Panc1 (cell line): ENCODE data around the gene SERINC4. TPM values are rescaled to one million over a fixed set of nuclear protein-coding genes. Genes with fewer than 3 reads are reported as not detected.

Experiments used
- ATAC-seq: fragments of 200-7000 bp; cut with Tn5 transposase; 2 replicates; pipeline ENCODE4 v1.9.1; 2020; ENCODE audit warnings: mild to moderate bottlenecking, moderate library complexity
- BruUV-seq: library from RNA; stranded (reverse); fragments of 400-500 nt; replicated peaks from 2 replicates; lab custom pipeline; 2021; lab: Mats Ljungman, UMichigan
- CTCF ChIA-PET: fragments of 300-600 bp; sonication (Branson Sonifier 250); formaldehyde crosslinking; loops from one replicate; lab custom pipeline; 2022; ENCODE audit warnings: antibody characterized with exemption; lab: Charles Lee
- POLR2A ChIA-PET: fragments of 300-600 bp; sonication (Branson Sonifier 250); formaldehyde crosslinking; loops from one replicate; lab custom pipeline; 2022; ENCODE audit warnings: antibody characterized with exemption; lab: Charles Lee
- DNase-seq: peaks from one replicate; pipeline ENCODE4 v3.0.0-alpha.2; 2010; ENCODE audit warnings: low read depth, low spot score
- H3K27ac ChIP-seq: 2 replicates; pipeline ENCODE4 v1.5.1; 2011; ENCODE audit warnings: mild to moderate bottlenecking, low read length, inconsistent platforms
- H3K27me3 ChIP-seq: fragments of 200-500 bp; sonication (Bioruptor generic); 2 replicates; pipeline ENCODE4 v1.6.0; 2014; ENCODE audit warnings: low read length, inconsistent platforms; ENCODE audit not compliant: control insufficient read depth, insufficient read depth
- H3K36me3 ChIP-seq: fragments of 200-500 bp; sonication (Bioruptor generic); 2 replicates; pipeline ENCODE4 v1.5.1; 2014; ENCODE audit warnings: inconsistent platforms, mild to moderate bottlenecking, low read length, moderate library complexity; ENCODE audit not compliant: control insufficient read depth, insufficient read depth
- H3K4me1 ChIP-seq: 2 replicates; pipeline ENCODE4 v1.5.1; 2011; ENCODE audit warnings: inconsistent platforms, mild to moderate bottlenecking, low read length, moderate library complexity; ENCODE audit not compliant: control insufficient read depth, insufficient read depth
- H3K4me3 ChIP-seq, 2 experiments: 2 replicates each; pipeline ENCODE4 v1.5.1; 2011 to 2012; ENCODE audit warnings: low read depth in 2 of 2, low read length in 2 of 2, mild to moderate bottlenecking in 2 of 2, inconsistent platforms in 1 of 2, moderate library complexity in 1 of 2
- H3K9me3 ChIP-seq: fragments of 200-500 bp; sonication (Bioruptor generic); 2 replicates; pipeline ENCODE4 v1.5.1; 2014; ENCODE audit warnings: low read depth, mild to moderate bottlenecking, inconsistent platforms, low read length, moderate library complexity; ENCODE audit not compliant: control insufficient read depth, insufficient read depth
- CTCF ChIP-seq: fragments of 450-650 bp; IDR thresholded peaks from 2 replicates; pipeline ENCODE4 v1.5.1; 2017; ENCODE audit warnings: mild to moderate bottlenecking
- POLR2AphosphoS5 ChIP-seq: IDR thresholded peaks from 2 replicates; pipeline ENCODE4 v1.6.1; 2012; ENCODE audit warnings: mild to moderate bottlenecking, low read depth, low read length, moderate library complexity
- SIN3A ChIP-seq: IDR thresholded peaks from 2 replicates; pipeline ENCODE4 v1.6.1; 2012; ENCODE audit warnings: low read depth, mild to moderate bottlenecking, low read length, moderate library complexity, borderline replicate concordance; ENCODE audit not compliant: insufficient read depth
- TCF7L2 ChIP-seq: IDR thresholded peaks from 2 replicates; pipeline ENCODE4 v1.6.1; 2011; ENCODE audit warnings: mild to moderate bottlenecking, low read depth, low read length, inconsistent platforms
- in situ Hi-C: cut with HindIII; loops from 2 replicates; pipeline ENCODE4 v1.10.0; 2016; ENCODE audit warnings: low sequenced_read_pairs, low pct_unique_long_range_greater_than_20kb
- intact Hi-C: fragments of 100-400 bp; cut with micrococcal nuclease; formaldehyde crosslinking; loops from one replicate; pipeline ENCODE4 v1.10.0; 2022; ENCODE audit not compliant: unreplicated experiment
- total RNA-seq: library from RNA; stranded (reverse); gene quantifications from one replicate; pipeline ENCODE4 v1.2.1, GENCODE V29; 2021; ENCODE audit not compliant: unreplicated experiment
- TF ChIP-seq, protein P1 (sequence below), 2 experiments: IDR thresholded peaks; 2 replicates each; pipeline ENCODE4 v1.6.1; 2011 to 2012; ENCODE audit warnings: low read depth in 2 of 2, control low read depth in 1 of 2, low read length in 1 of 2, mild to moderate bottlenecking in 1 of 2, moderate library complexity in 1 of 2; ENCODE audit not compliant: insufficient read depth in 1 of 2

The SERINC4 gene
- total RNA-seq, 1 experiment from 2014 or later: not detected

GRCh38 chr15:43793647-43794046 is 6.4 kb downstream of the SERINC4 start:
- TSS peak; percentile 75 for BruUV-seq
- ATAC-seq: no peak
- intact Hi-C loops: no loop called here

GRCh38 chr15:43792761-43793476 is 7.1 kb downstream of the SERINC4 start:
- TF ChIP-seq POLR2AphosphoS5: no peak
- no peak for TF ChIP-seq TCF7L2
- TF ChIP-seq, protein P1, sequence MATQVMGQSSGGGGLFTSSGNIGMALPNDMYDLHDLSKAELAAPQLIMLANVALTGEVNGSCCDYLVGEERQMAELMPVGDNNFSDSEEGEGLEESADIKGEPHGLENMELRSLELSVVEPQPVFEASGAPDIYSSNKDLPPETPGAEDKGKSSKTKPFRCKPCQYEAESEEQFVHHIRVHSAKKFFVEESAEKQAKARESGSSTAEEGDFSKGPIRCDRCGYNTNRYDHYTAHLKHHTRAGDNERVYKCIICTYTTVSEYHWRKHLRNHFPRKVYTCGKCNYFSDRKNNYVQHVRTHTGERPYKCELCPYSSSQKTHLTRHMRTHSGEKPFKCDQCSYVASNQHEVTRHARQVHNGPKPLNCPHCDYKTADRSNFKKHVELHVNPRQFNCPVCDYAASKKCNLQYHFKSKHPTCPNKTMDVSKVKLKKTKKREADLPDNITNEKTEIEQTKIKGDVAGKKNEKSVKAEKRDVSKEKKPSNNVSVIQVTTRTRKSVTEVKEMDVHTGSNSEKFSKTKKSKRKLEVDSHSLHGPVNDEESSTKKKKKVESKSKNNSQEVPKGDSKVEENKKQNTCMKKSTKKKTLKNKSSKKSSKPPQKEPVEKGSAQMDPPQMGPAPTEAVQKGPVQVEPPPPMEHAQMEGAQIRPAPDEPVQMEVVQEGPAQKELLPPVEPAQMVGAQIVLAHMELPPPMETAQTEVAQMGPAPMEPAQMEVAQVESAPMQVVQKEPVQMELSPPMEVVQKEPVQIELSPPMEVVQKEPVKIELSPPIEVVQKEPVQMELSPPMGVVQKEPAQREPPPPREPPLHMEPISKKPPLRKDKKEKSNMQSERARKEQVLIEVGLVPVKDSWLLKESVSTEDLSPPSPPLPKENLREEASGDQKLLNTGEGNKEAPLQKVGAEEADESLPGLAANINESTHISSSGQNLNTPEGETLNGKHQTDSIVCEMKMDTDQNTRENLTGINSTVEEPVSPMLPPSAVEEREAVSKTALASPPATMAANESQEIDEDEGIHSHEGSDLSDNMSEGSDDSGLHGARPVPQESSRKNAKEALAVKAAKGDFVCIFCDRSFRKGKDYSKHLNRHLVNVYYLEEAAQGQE (IDR thresholded peaks at IDR 0.05; ENCODE audit: insufficient read depth in 1 of 2, low read depth in 2 of 2, low read length in 1 of 2): no peak
- TF ChIP-seq CTCF: no peak
- no peak for TF ChIP-seq SIN3A
- BruUV-seq: no TSS peak
- CTCF ChIA-PET: no interaction called here

More at GRCh38 chr15:43793647-43794046, 6.4 kb downstream of the SERINC4 start:
- TF ChIP-seq POLR2AphosphoS5: no peak
- TF ChIP-seq, protein P1 (IDR thresholded peaks at IDR 0.05; ENCODE audit: insufficient read depth in 1 of 2, low read depth in 2 of 2, low read length in 1 of 2): no peak
- TF ChIP-seq CTCF: no peak
- TF ChIP-seq SIN3A: no peak
- no peak for TF ChIP-seq TCF7L2
- ChIA-PET CTCF (no interaction called here), POLR2A (interaction anchor here (0.6 kb wide), 1 partner anchor 25 kb away, joined by 3 read pairs; no protein-coding TSS in a partner anchor)
- no peak for DNase-seq
- H3K36me3 ChIP-seq: peaks cover 9% of the 10 kb centered on the region
- H3K27ac ChIP-seq: peak overlapping the region; percentile 98
- no peaks in the 10 kb centered on the region for H3K9me3 ChIP-seq
- H3K4me1 ChIP-seq: peaks cover 36% of the 10 kb centered on the region
- no peaks in the 10 kb centered on the region for H3K27me3 ChIP-seq
- peak overlapping the region; percentile 97 to 98 for H3K4me3 ChIP-seq
- in situ Hi-C loops: no loop called here

More at GRCh38 chr15:43792761-43793476, 7.1 kb downstream of the SERINC4 start:
- H3K4me1 ChIP-seq: peaks cover 31% of the 10 kb centered on the region
- H3K9me3 ChIP-seq: no peaks in the 10 kb centered on the region
- POLR2A ChIA-PET: interaction anchor here (0.5 to 0.6 kb wide), 2 partner anchors 24 to 307 kb away, joined by 3 to 4 read pairs; no protein-coding TSS in a partner anchor
- no peaks in the 10 kb centered on the region for H3K27me3 ChIP-seq
- no peak for DNase-seq
- H3K27ac ChIP-seq: peak overlapping the region; percentile 98
- H3K4me3 ChIP-seq: peak overlapping the region; percentile 97 to 98
- peaks cover 9% of the 10 kb centered on the region for H3K36me3 ChIP-seq
- in situ Hi-C loops (no loop called here), intact Hi-C loops (no loop called here)
- ATAC-seq: no peak
